K562 (cell line): Measurements from ENCODE around the gene TUBD1. TPM values are rescaled to one million over a fixed set of nuclear protein-coding genes. Genes with fewer than 3 reads are reported as not detected.

Source experiments
- ARID4B ChIP-seq: sonication (generic); formaldehyde crosslinking; IDR thresholded peaks from 2 replicates; pipeline ENCODE4 v1.8.0; 2022; ENCODE audit warnings: mild to moderate bottlenecking, missing genetic modification reagents
- ATF3 ChIP-seq, 2 experiments: fragments of 450-650 bp in 1 of 2; sonication (generic) in 1 of 2; formaldehyde crosslinking in 1 of 2; IDR thresholded peaks in 1 of 2; conservative IDR thresholded peaks in 1 of 2; 2 replicates each; pipeline versions ENCODE4 v1.6.1 to v1.8.1; 2016 to 2023; ENCODE audit warnings: mild to moderate bottlenecking in 2 of 2, moderate library complexity in 2 of 2, inconsistent platforms in 1 of 2, missing genetic modification reagents in 1 of 2
- DLX4 ChIP-seq: fragments of 250-450 bp; sonication (Bioruptor Pico); IDR thresholded peaks from 2 replicates; pipeline ENCODE4 v1.6.1; 2021; ENCODE audit warnings: mild to moderate bottlenecking
- GTF3C2 ChIP-seq: IDR thresholded peaks from 3 replicates; pipeline ENCODE4 v1.6.1; 2011; ENCODE audit warnings: borderline replicate concordance, mild to moderate bottlenecking, moderate library complexity; ENCODE audit not compliant: insufficient read length; ENCODE audit errors: extremely low read depth
- HDAC6 ChIP-seq: IDR thresholded peaks from 2 replicates; pipeline ENCODE4 v1.6.1; 2012; ENCODE audit warnings: low read depth, mild to moderate bottlenecking, control low read depth, inconsistent platforms, low read length, moderate library complexity
- MCM5 ChIP-seq: fragments of 450-650 bp; IDR thresholded peaks from 2 replicates; pipeline ENCODE4 v1.6.1; 2016; ENCODE audit warnings: low read depth
- NFIC ChIP-seq: fragments of 450-650 bp; IDR thresholded peaks from 2 replicates; pipeline ENCODE4 v1.6.1; 2017; ENCODE audit warnings: mild to moderate bottlenecking, inconsistent platforms
- NR3C1 ChIP-seq: sonication (generic); formaldehyde crosslinking; IDR thresholded peaks from 2 replicates; pipeline ENCODE4 v1.8.1; 2022; ENCODE audit warnings: missing genetic modification reagents
- RHOXF2B ChIP-seq: fragments of 250-450 bp; sonication (Bioruptor Pico); conservative IDR thresholded peaks from 2 replicates; pipeline ENCODE4 v1.5.1; 2021
- SPI1 ChIP-seq: IDR thresholded peaks from 2 replicates; pipeline ENCODE4 v1.6.1; 2011; ENCODE audit warnings: low read depth, low read length, control low read depth, borderline replicate concordance
- SREBF1 ChIP-seq: fragments of 150-350 bp; IDR thresholded peaks from 2 replicates; pipeline ENCODE4 v1.6.1; 2014; ENCODE audit warnings: antibody characterized with exemption, low read depth, low read length, borderline replicate concordance
- TRIM24 ChIP-seq, 2 experiments: fragments of 450-650 bp; IDR thresholded peaks; 2 replicates each; pipeline ENCODE4 v1.6.1; 2016
- ZNF449 ChIP-seq: fragments of 250-450 bp; sonication (Bioruptor Pico); IDR thresholded peaks from 2 replicates; pipeline ENCODE4 v1.8.0; 2022; ENCODE audit warnings: moderate library complexity, mild to moderate bottlenecking, inconsistent platforms
- ZNF511 ChIP-seq: sonication (generic); formaldehyde crosslinking; IDR thresholded peaks from 2 replicates; pipeline ENCODE4 v1.8.0; 2022; ENCODE audit warnings: mild to moderate bottlenecking, missing genetic modification reagents
- ZNF785 ChIP-seq: fragments of 250-450 bp; sonication (Bioruptor Pico); IDR thresholded peaks from 2 replicates; pipeline ENCODE4 v1.4.0; 2020; ENCODE audit warnings: mild to moderate bottlenecking
- polyA plus RNA-seq, 8 experiments: library from polyadenylated mRNA; depleted of rRNA in 4 of 8; stranded (reverse) in 5 of 8; unstranded in 3 of 8; fragments of >200 nt; fragmentation: Nextera tagmentation in 2 of 8; fragmentation: Illumina TruSeq in 1 of 8; extraction: Ambion mirVana in 2 of 8; extraction: Trizol in 1 of 8; gene quantifications; 2 replicates each; pipeline versions ENCODE4 v1.2.1 to v1.2.3, GENCODE V29; 2011 to 2014; ENCODE audit warnings: inconsistent platforms in 1 of 8, missing spikeins in 1 of 8
- total RNA-seq, 7 experiments: library from RNA; depleted of rRNA in 6 of 7; stranded (reverse); fragments of >200 nt in 6 of 7; fragmentation: Illumina TruSeq in 2 of 7; extraction: Trizol in 2 of 7; gene quantifications; 2 replicates each; pipeline versions ENCODE4 v1.2.1 to v1.2.3, GENCODE V29; 2011 to 2021; ENCODE audit warnings: low replicate concordance in 1 of 7

Gene TUBD1
- total and polyA plus RNA-seq, 9 of the 15 experiments (the other 6 are each of a cell fraction or from before 2014, with no cell fraction given) = 10.8 to 35.3 (median 17.9) TPM

- TF ChIP-seq ZNF449 (CRISPR knock-in tag) (no peak), ZNF511 (CRISPR knock-in tag) (0 out of 2 replicates have a peak, but pooled peaks have one; percentile 34), MCM5 (no peak), SPI1 (no peak), SREBF1 (no peak), TRIM24 (IDR thresholded peaks at IDR 0.05) (peak in 1 of 2 experiments; percentile 1; a peak in 1 of 4 replicates), GTF3C2 (no peak), NFIC (no peak), ATF3 (IDR thresholded peaks at IDR 0.05) (no peak), ATF3 (CRISPR knock-in tag; conservative IDR thresholded peaks at IDR 0.05) (no peak), HDAC6 (no peak), RHOXF2B (CRISPR knock-in tag) (no peak), DLX4 (0 out of 2 replicates have a peak, but pooled peaks have one; percentile 41), NR3C1 (no peak), ARID4B (no peak), ZNF785 (CRISPR knock-in tag) (no peak)
These were observed 54.5 kb downstream of the TUBD1 start (continued) for GRCh38 chr17:59838052-59838916.
